ENCODE measurements around the gene TCF12. TPM values are rescaled to one million over a fixed set of nuclear protein-coding genes. Genes with fewer than 3 reads are reported as not detected.

Gene TCF12
- total and polyA plus RNA-seq, 2 of the 8 experiments (the other 6 are each of a cell fraction or from before 2014, with no cell fraction given) = 85.8 to 101 TPM

GRCh38 chr15:56991017-56991416, 72.6 kb downstream of the TCF12 start (continued):
- no peak for TF ChIP-seq CHD7 (IDR thresholded peaks at IDR 0.05; ENCODE audit: insufficient replicate concordance, low read length)
- TF ChIP-seq CHD1 (IDR thresholded peaks at IDR 0.05; ENCODE audit: low read depth, low read length) = no peak
- TF ChIP-seq SIN3A (conservative IDR thresholded peaks at IDR 0.05 in 1 of 2, IDR thresholded peaks at IDR 0.05 in 1 of 2; ENCODE audit: low read depth in 1 of 2, low read length in 2 of 2) = no peak
- no peak for TF ChIP-seq TAF7 (optimal IDR thresholded peaks at IDR 0.05; ENCODE audit: borderline replicate concordance, low read depth, low read length)
- TF ChIP-seq ASH2L (IDR thresholded peaks at IDR 0.05; ENCODE audit: low read length) = no peak
- no peak for TF ChIP-seq RBBP5 (IDR thresholded peaks at IDR 0.05; ENCODE audit: borderline replicate concordance, low read depth, low read length)
- no peak for TF ChIP-seq POU5F1 (IDR thresholded peaks at IDR 0.05; ENCODE audit: low read depth, low read length)
- TF ChIP-seq GTF2F1 (IDR thresholded peaks at IDR 0.05; ENCODE audit: borderline replicate concordance, low read depth, low read length) = no peak
